DOHH2 (cell line): ENCODE results near the gene FUT6.

Experiments
- H3F3A ChIP-seq: fragments of 200-600 bp; sonication (generic), shearing (Covaris generic); 2 replicates; pipeline ENCODE4 v1.6.0; 2016; ENCODE audit warnings: antibody characterized with exemption, mild to moderate bottlenecking; ENCODE audit not compliant: control insufficient read depth, insufficient read depth
- H3K27ac ChIP-seq: fragments of 200-600 bp; sonication (generic); 2 replicates; pipeline ENCODE4 v1.5.1; 2014; ENCODE audit warnings: low read depth, mild to moderate bottlenecking, low read length, moderate library complexity
- H3K27me3 ChIP-seq: fragments of 200-600 bp; sonication (generic); 2 replicates; pipeline ENCODE4 v1.6.1; 2014; ENCODE audit warnings: mild to moderate bottlenecking, low read length, mixed read lengths; ENCODE audit not compliant: control insufficient read depth
- H3K36me3 ChIP-seq: fragments of 200-600 bp; sonication (generic); 2 replicates; pipeline ENCODE4 v1.6.1; 2014; ENCODE audit warnings: mild to moderate bottlenecking, low read length, moderate library complexity, mixed read lengths; ENCODE audit not compliant: control insufficient read depth
- H3K4me1 ChIP-seq: fragments of 200-600 bp; sonication (generic); 2 replicates; pipeline ENCODE4 v1.6.1; 2014; ENCODE audit warnings: mild to moderate bottlenecking, low read length, mixed read lengths; ENCODE audit not compliant: control insufficient read depth
- H3K4me2 ChIP-seq: fragments of 200-600 bp; sonication (generic); 2 replicates; pipeline ENCODE4 v1.6.0; 2014; ENCODE audit warnings: mild to moderate bottlenecking, low read length, moderate library complexity
- H3K4me3 ChIP-seq: fragments of 200-600 bp; sonication (generic); 2 replicates; pipeline ENCODE4 v1.5.1; 2014; ENCODE audit warnings: mild to moderate bottlenecking, low read length, mixed read lengths
- H3K79me2 ChIP-seq: fragments of 200-600 bp; sonication (generic); 2 replicates; pipeline ENCODE4 v1.6.1; 2014; ENCODE audit warnings: mild to moderate bottlenecking, low read length, mixed read lengths; ENCODE audit not compliant: control insufficient read depth
- H3K9me2 ChIP-seq: fragments of 200-600 bp; sonication (generic); replicated peaks from 2 replicates; pipeline ENCODE4 v1.6.1; 2014; ENCODE audit warnings: mild to moderate bottlenecking, low read length, mixed read lengths; ENCODE audit not compliant: control insufficient read depth
- H3K9me3 ChIP-seq: fragments of 200-600 bp; sonication (generic); 2 replicates; pipeline ENCODE4 v1.6.1; 2014; ENCODE audit warnings: antibody characterized with exemption, low read length, mixed read lengths; ENCODE audit not compliant: control insufficient read depth, insufficient read depth
- H4K20me1 ChIP-seq: fragments of 200-600 bp; sonication (generic); 2 replicates; pipeline ENCODE4 v1.6.0; 2014; ENCODE audit warnings: low read depth, mild to moderate bottlenecking, antibody characterized with exemption, low read length, moderate library complexity; ENCODE audit not compliant: control insufficient read depth, insufficient read depth
- EZH2phosphoT487 ChIP-seq: fragments of 200-600 bp; sonication (generic); IDR thresholded peaks from 2 replicates; pipeline ENCODE4 v1.6.1; 2017; ENCODE audit warnings: borderline replicate concordance, mild to moderate bottlenecking, antibody characterized with exemption, low read length, moderate library complexity, mixed read lengths
- TF ChIP-seq, protein P1 (sequence below): fragments of 200-600 bp; sonication (generic); IDR thresholded peaks from one replicate; pipeline ENCODE4 v1.5.1; 2014; ENCODE audit warnings: antibody characterized with exemption, mild to moderate bottlenecking, low read depth, low read length; ENCODE audit not compliant: poor library complexity, severe bottlenecking

The FUT6 gene

GRCh38 chr19:5828661-5829566 lies 10.6 kb downstream of the FUT6 start:
- Histone ChIP-seq H4K20me1 (no peaks in the 10 kb centered on the region), H3K79me2 (no peaks in the 10 kb centered on the region), H3K4me1 (peaks cover 27% of the 10 kb centered on the region), H3K9me2 (no peaks in the 10 kb centered on the region), H3K4me3 (no peak overlapping the region), H3K9me3 (no peaks in the 10 kb centered on the region), H3K27ac (no peak overlapping the region), H3F3A (no peaks in the 10 kb centered on the region), H3K27me3 (peaks cover 23% of the 10 kb centered on the region), H3K4me2 (peak overlapping the region; percentile 9; the same call in 1 of the 2 replicates), H3K36me3 (no peaks in the 10 kb centered on the region)
- TF ChIP-seq, protein P1, sequence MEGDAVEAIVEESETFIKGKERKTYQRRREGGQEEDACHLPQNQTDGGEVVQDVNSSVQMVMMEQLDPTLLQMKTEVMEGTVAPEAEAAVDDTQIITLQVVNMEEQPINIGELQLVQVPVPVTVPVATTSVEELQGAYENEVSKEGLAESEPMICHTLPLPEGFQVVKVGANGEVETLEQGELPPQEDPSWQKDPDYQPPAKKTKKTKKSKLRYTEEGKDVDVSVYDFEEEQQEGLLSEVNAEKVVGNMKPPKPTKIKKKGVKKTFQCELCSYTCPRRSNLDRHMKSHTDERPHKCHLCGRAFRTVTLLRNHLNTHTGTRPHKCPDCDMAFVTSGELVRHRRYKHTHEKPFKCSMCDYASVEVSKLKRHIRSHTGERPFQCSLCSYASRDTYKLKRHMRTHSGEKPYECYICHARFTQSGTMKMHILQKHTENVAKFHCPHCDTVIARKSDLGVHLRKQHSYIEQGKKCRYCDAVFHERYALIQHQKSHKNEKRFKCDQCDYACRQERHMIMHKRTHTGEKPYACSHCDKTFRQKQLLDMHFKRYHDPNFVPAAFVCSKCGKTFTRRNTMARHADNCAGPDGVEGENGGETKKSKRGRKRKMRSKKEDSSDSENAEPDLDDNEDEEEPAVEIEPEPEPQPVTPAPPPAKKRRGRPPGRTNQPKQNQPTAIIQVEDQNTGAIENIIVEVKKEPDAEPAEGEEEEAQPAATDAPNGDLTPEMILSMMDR = no peak
- TF ChIP-seq EZH2phosphoT487 = no peak

DNA sequence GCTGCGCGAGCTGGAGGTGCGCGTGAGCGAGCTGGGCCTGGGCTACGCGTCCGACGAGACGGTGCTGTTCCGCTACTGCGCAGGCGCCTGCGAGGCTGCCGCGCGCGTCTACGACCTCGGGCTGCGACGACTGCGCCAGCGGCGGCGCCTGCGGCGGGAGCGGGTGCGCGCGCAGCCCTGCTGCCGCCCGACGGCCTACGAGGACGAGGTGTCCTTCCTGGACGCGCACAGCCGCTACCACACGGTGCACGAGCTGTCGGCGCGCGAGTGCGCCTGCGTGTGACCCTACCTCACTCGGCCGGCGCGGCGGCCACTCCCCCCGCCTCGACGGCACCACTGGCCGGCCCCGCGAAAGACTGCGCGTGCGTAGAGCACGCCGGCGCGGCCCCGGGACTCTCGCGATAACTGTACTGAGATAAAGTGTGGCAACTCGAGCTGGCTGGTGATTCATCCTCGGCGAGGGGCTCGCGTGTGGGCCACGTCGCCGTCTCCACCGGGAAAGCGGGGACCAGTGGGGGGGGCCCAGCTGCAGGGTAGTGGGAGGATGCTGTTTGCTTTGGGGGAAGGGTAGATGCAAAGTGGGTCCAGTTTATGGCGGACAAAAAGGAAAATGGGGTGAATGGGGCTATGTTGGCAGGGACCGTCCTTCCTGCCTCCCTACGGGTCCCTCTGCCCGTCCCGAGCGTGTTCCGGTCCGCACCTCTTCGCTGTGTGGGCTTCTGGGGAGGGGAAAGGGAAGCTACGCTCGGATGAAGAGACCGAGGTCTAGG lies 11.4 kb downstream of the FUT6 start:
- Histone ChIP-seq H3K36me3 (no peaks in the 10 kb centered on the region), H3K4me1 (peaks cover 27% of the 10 kb centered on the region), H3K9me2 (no peaks in the 10 kb centered on the region), H3K27me3 (peaks cover 23% of the 10 kb centered on the region), H3F3A (no peaks in the 10 kb centered on the region), H4K20me1 (no peaks in the 10 kb centered on the region), H3K79me2 (no peaks in the 10 kb centered on the region), H3K9me3 (no peaks in the 10 kb centered on the region), H3K4me2 (no peak overlapping the region), H3K27ac (no peak overlapping the region), H3K4me3 (no peak overlapping the region)
- TF ChIP-seq, protein P1 = no peak
- peak; percentile 53; the same call in 1 of the 2 replicates for TF ChIP-seq EZH2phosphoT487

DNA sequence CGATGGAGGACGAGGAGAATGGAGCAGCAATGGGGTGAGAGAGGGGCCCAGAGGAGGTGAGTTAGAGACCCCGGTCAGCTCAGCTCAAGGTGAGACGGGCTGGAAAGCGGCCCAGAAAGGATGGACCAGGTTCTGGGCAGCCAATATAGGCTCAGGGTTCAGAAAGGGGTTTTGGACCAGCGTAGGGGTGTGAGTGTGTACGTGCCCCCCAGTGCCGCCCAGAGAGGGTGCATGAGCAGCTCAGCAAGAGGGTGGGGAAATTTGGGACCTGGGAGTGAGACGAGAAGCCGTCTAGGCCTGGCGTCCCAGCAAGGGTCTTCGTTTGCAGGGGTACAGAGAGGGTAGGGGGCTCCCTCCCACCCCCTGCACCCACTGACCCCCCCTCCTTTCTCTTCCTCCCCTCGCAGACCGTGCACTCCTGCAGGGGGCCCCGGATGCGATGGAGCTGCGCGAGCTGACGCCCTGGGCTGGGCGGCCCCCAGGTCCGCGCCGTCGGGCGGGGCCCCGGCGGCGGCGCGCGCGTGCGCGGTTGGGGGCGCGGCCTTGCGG lies 12.1 kb downstream of the FUT6 start:
- H3K4me1 ChIP-seq = peaks cover 27% of the 10 kb centered on the region
- no peak overlapping the region for H3K4me2 ChIP-seq
- H3K36me3 ChIP-seq = no peaks in the 10 kb centered on the region
- no peaks in the 10 kb centered on the region for H3F3A ChIP-seq
- TF ChIP-seq, protein P1 = no peak
- TF ChIP-seq EZH2phosphoT487 = no peak
- H3K27ac ChIP-seq = no peak overlapping the region
- peaks cover 23% of the 10 kb centered on the region for H3K27me3 ChIP-seq
- no peaks in the 10 kb centered on the region for H3K79me2 ChIP-seq
- H3K9me2 ChIP-seq = no peaks in the 10 kb centered on the region
- H3K4me3 ChIP-seq = no peak overlapping the region
- H4K20me1 ChIP-seq = no peaks in the 10 kb centered on the region
- H3K9me3 ChIP-seq = no peaks in the 10 kb centered on the region
